H9 (cell line): Measurements from ENCODE around the gene MCM7. TPM values are rescaled to one million over a fixed set of nuclear protein-coding genes. Genes with fewer than 3 reads are reported as not detected.

Experiments used
- DNase-seq: peaks from one replicate; pipeline ENCODE4 v3.0.0-alpha.2; 2017
- H2AFZ ChIP-seq: one replicate; pipeline ENCODE4 v1.6.1; 2013; ENCODE audit warnings: mild to moderate bottlenecking, low read length, control low read depth, moderate library complexity
- H2AK5ac ChIP-seq: 2 replicates; pipeline ENCODE4 v1.6.1; 2013; ENCODE audit warnings: low read length, control low read depth, mixed read lengths; ENCODE audit not compliant: insufficient read length
- H2BK120ac ChIP-seq: one replicate; pipeline ENCODE4 v1.6.1; 2013; ENCODE audit warnings: low read depth, mild to moderate bottlenecking, low read length, control low read depth, inconsistent platforms; ENCODE audit not compliant: poor library complexity, severe bottlenecking
- H2BK12ac ChIP-seq: 2 replicates; pipeline ENCODE4 v1.6.1; 2013; ENCODE audit warnings: low read length, control low read depth, mixed read lengths, low read depth; ENCODE audit not compliant: insufficient read length
- H2BK15ac ChIP-seq: 2 replicates; pipeline ENCODE4 v1.6.1; 2013; ENCODE audit warnings: low read depth, low read length, control low read depth
- H2BK20ac ChIP-seq: one replicate; pipeline ENCODE4 v1.6.1; 2013; ENCODE audit warnings: low read depth, mild to moderate bottlenecking, low read length, control low read depth, inconsistent platforms; ENCODE audit not compliant: poor library complexity, severe bottlenecking
- H2BK5ac ChIP-seq: 2 replicates; pipeline ENCODE4 v1.6.1; 2013; ENCODE audit warnings: low read length, control low read depth, mixed read lengths; ENCODE audit not compliant: insufficient read length
- H3K14ac ChIP-seq: 2 replicates; pipeline ENCODE4 v1.6.1; 2013; ENCODE audit warnings: low read length, control low read depth; ENCODE audit not compliant: insufficient read depth
- H3K18ac ChIP-seq: 2 replicates; pipeline ENCODE4 v1.6.1; 2013; ENCODE audit warnings: low read depth, mild to moderate bottlenecking, mixed read lengths, low read length, control low read depth; ENCODE audit not compliant: insufficient read length
- H3K23ac ChIP-seq: 2 replicates; pipeline ENCODE4 v1.6.1; 2013; ENCODE audit warnings: low read length, control low read depth, mixed read lengths, low read depth; ENCODE audit not compliant: insufficient read length
- H3K23me2 ChIP-seq: 2 replicates; pipeline ENCODE4 v1.6.1; 2013; ENCODE audit warnings: low read depth, mild to moderate bottlenecking, mixed read lengths, low read length, control low read depth; ENCODE audit not compliant: insufficient read length, poor library complexity, severe bottlenecking
- H3K27ac ChIP-seq: 2 replicates; pipeline ENCODE4 v1.5.1; 2013; ENCODE audit warnings: low read length, control low read depth, mixed read lengths, low read depth; ENCODE audit not compliant: insufficient read length
- H3K27me3 ChIP-seq: 2 replicates; pipeline ENCODE4 v1.6.1; 2013; ENCODE audit warnings: low read length, control low read depth, inconsistent platforms; ENCODE audit not compliant: insufficient read depth
- H3K4ac ChIP-seq: 2 replicates; pipeline ENCODE4 v1.6.1; 2013; ENCODE audit warnings: low read depth, mild to moderate bottlenecking, control low read depth, inconsistent platforms, low read length, moderate library complexity
- H3K4me1 ChIP-seq: 2 replicates; pipeline ENCODE4 v1.6.1; 2013; ENCODE audit warnings: low read length, control low read depth, inconsistent platforms; ENCODE audit not compliant: insufficient read depth
- H3K4me2 ChIP-seq: 2 replicates; pipeline ENCODE4 v1.6.1; 2013; ENCODE audit warnings: low read length, control low read depth, mixed read lengths; ENCODE audit not compliant: insufficient read length, insufficient read depth
- H3K56ac ChIP-seq: 2 replicates; pipeline ENCODE4 v1.6.1; 2013; ENCODE audit warnings: low read depth, mild to moderate bottlenecking, mixed read lengths, low read length, control low read depth; ENCODE audit not compliant: insufficient read length
- H3K79me1 ChIP-seq: 2 replicates; pipeline ENCODE4 v1.6.1; 2013; ENCODE audit warnings: low read depth, mild to moderate bottlenecking, moderate library complexity, low read length, control low read depth, inconsistent platforms; ENCODE audit not compliant: insufficient read depth, poor library complexity, severe bottlenecking
- H3K79me2 ChIP-seq: 2 replicates; pipeline ENCODE4 v1.6.1; 2013; ENCODE audit warnings: low read length, control low read depth, inconsistent platforms; ENCODE audit not compliant: insufficient read depth
- H3K9ac ChIP-seq: 2 replicates; pipeline ENCODE4 v1.6.1; 2013; ENCODE audit warnings: low read length, control low read depth, mixed read lengths; ENCODE audit not compliant: insufficient read length; ENCODE audit errors: extremely low read depth
- H3K9me3 ChIP-seq: one replicate; pipeline ENCODE4 v1.6.1; 2013; ENCODE audit warnings: low read depth, low read length, inconsistent platforms; ENCODE audit not compliant: control insufficient read depth
- H3T11ph ChIP-seq: one replicate; pipeline ENCODE4 v1.6.1; 2013; ENCODE audit warnings: mild to moderate bottlenecking, low read length, control low read depth, inconsistent platforms
- H4K20me1 ChIP-seq: one replicate; pipeline ENCODE4 v1.6.1; 2013; ENCODE audit not compliant: control insufficient read depth, insufficient read length, insufficient read depth
- H4K5ac ChIP-seq: 2 replicates; pipeline ENCODE4 v1.6.1; 2013; ENCODE audit warnings: low read depth, mild to moderate bottlenecking, mixed read lengths, low read length, control low read depth; ENCODE audit not compliant: insufficient read length
- H4K8ac ChIP-seq: replicated peaks from 2 replicates; pipeline ENCODE4 v1.6.1; 2013; ENCODE audit warnings: low read length, control low read depth, mixed read lengths, low read depth; ENCODE audit not compliant: insufficient read length
- H4K91ac ChIP-seq: 2 replicates; pipeline ENCODE4 v1.6.1; 2013; ENCODE audit warnings: low read depth, mild to moderate bottlenecking, moderate library complexity, mixed read lengths, low read length, control low read depth; ENCODE audit not compliant: insufficient read length
- H3K27ac Mint-ChIP-seq, 3 experiments: 2 replicates in 2 of 3; 3 replicates in 1 of 3; pipeline ENCODE4 v1.8.0; 2020 to 2021; ENCODE audit warnings: mixed read lengths in 3 of 3, mild to moderate bottlenecking in 1 of 3, moderate library complexity in 1 of 3
- H3K27me3 Mint-ChIP-seq: 2 replicates; pipeline ENCODE4 v1.8.0; 2021; ENCODE audit warnings: low read depth, mild to moderate bottlenecking, moderate library complexity, mixed read lengths
- H3K36me3 Mint-ChIP-seq, 3 experiments: 2 replicates in 2 of 3; 3 replicates in 1 of 3; pipeline ENCODE4 v1.8.0; 2020 to 2021; ENCODE audit warnings: low read depth in 3 of 3, mixed read lengths in 3 of 3; ENCODE audit not compliant: insufficient read depth in 1 of 3
- H3K4me1 Mint-ChIP-seq, 2 experiments: 2 replicates each; pipeline ENCODE4 v1.8.0; 2020; ENCODE audit warnings: mixed read lengths in 2 of 2
- H3K4me3 Mint-ChIP-seq, 2 experiments: 2 replicates in 1 of 2; 3 replicates in 1 of 2; pipeline ENCODE4 v1.8.0; 2020 to 2021; ENCODE audit warnings: mild to moderate bottlenecking in 2 of 2, mixed read lengths in 2 of 2, moderate library complexity in 1 of 2
- H3K9me3 Mint-ChIP-seq, 2 experiments: 2 replicates in 1 of 2; 3 replicates in 1 of 2; pipeline ENCODE4 v1.8.0; 2020; ENCODE audit warnings: mild to moderate bottlenecking in 2 of 2, mixed read lengths in 2 of 2, moderate library complexity in 1 of 2
- CTCF ChIP-seq: fragments of 200-600 bp; sonication (generic); conservative IDR thresholded peaks from 3 replicates; pipeline ENCODE4 v1.8.0; 2021; ENCODE audit warnings: antibody characterized with exemption, mild to moderate bottlenecking
- WGBS: extraction: QIAGEN DNeasy Blood & Tissue Kit; methylation state at CpG from one replicate; pipeline ENCODE4 v1.1.7; 2013; ENCODE audit warnings: missing lambda C conversion rate, low lambda C conversion rate, mixed read lengths; ENCODE audit not compliant: insufficient read length; ENCODE audit errors: extremely low coverage; 5-methylcytosine and 5-hydroxymethylcytosine counted together
- total RNA-seq: library from RNA; stranded (reverse); gene quantifications from 2 replicates; pipeline ENCODE4 v1.2.1, GENCODE V29; 2021

Gene MCM7
- total RNA-seq, 1 experiment from 2014 or later: 390 TPM

- no peak overlapping the region for H2AK5ac ChIP-seq
- H2AFZ ChIP-seq: no peak overlapping the region
- no peak overlapping the region for H3K14ac ChIP-seq
- no peaks in the 10 kb centered on the region for H4K20me1 ChIP-seq
- TF ChIP-seq CTCF: no peak
- H3K79me1 ChIP-seq: no peaks in the 10 kb centered on the region
- H3K4ac ChIP-seq: no peak overlapping the region
- H3K27ac ChIP-seq: no peak overlapping the region
- no peak overlapping the region for H3K23ac ChIP-seq
- peaks cover 3% of the 10 kb centered on the region for H3K79me2 ChIP-seq
- H3K27me3 Mint-ChIP-seq: peaks cover 5% of the 10 kb centered on the region; the same call in 1 of the 2 replicates
- H3K4me1 Mint-ChIP-seq: no peaks in the 10 kb centered on the region
- peaks cover 76 to 78% of the 10 kb centered on the region in 2 experiments for H3K9me3 Mint-ChIP-seq
- no peak overlapping the region for H3K18ac ChIP-seq
- peaks cover 60% of the 10 kb centered on the region for H3K9me3 ChIP-seq
- no peak overlapping the region for H4K91ac ChIP-seq
- no peak overlapping the region for H2BK120ac ChIP-seq
- H4K8ac ChIP-seq: no peak overlapping the region
- H3K4me1 ChIP-seq: no peaks in the 10 kb centered on the region
- H4K5ac ChIP-seq: no peak overlapping the region
- no peak overlapping the region for H2BK5ac ChIP-seq
- H3T11ph ChIP-seq: no peak overlapping the region
- no peak overlapping the region for H3K4me3 Mint-ChIP-seq
- no CpG with 5 or more reads among the region's 10 CpGs for WGBS
- no peaks in the 10 kb centered on the region for H3K27me3 ChIP-seq
- no peak overlapping the region for H3K56ac ChIP-seq
- H2BK15ac ChIP-seq: no peak overlapping the region
- H3K23me2 ChIP-seq: no peaks in the 10 kb centered on the region
- no peak overlapping the region for H3K4me2 ChIP-seq
- no peak overlapping the region for H2BK12ac ChIP-seq
- peaks cover 83 to 98% (median 90%) of the 10 kb centered on the region in 3 experiments for H3K36me3 Mint-ChIP-seq
- no peak overlapping the region for H3K27ac Mint-ChIP-seq
- H3K9ac ChIP-seq: no peak overlapping the region
- no peak overlapping the region for H2BK20ac ChIP-seq
- no peak for DNase-seq
Observed at GRCh38 chr7:100072462-100072861, 28.7 kb downstream of the MCM7 start.
